GM18498 (cell line): ENCODE measurements around the gene ERN1.
A peak's percentile ranks its signal among the peaks of the same experiment; 100 is the strongest.

Experiments used
- ATAC-seq: cut with Tn5 transposase; IDR thresholded peaks from one replicate; pipeline ENCODE4 v1.9.1; 2021; ENCODE audit warnings: mild to moderate bottlenecking, moderate library complexity; ENCODE audit not compliant: unreplicated experiment

Gene ERN1

DNA sequence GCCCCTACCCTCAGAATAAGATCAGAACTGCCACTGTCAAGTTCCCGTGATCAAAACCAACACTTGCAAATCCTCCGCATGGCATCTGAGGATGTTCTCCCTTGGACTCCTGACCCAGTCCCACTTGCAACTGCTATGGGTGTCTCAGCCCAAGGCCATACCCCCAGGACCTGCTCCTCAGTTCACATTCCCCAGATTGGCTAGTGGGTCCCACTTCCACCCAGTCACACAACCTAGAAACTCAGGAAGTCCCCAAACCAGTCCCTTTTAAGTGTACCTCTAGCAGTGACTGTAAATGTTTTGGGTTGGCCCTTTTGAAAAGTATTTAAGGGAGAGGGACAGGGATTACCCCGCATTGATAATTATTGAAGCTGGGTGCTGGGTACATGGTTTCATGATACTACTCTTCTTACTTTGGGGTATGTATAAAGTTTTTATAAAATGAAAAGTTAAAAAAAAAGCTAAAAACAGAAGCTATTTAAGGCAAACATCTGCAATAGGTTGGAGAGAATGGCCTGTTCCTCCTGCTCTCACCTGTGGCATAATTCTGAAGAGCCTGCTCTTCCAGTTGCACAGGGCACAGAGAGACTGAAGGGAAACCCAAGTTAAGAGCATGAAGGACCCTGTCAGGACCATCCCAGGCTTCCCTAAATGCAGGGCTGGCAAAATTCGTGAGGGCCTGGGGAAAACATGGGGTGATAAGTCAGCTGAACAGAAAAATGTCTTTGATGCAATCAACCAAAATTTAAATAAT is 42.5 kb downstream of the ERN1 start:
- ATAC-seq, result no peak

DNA sequence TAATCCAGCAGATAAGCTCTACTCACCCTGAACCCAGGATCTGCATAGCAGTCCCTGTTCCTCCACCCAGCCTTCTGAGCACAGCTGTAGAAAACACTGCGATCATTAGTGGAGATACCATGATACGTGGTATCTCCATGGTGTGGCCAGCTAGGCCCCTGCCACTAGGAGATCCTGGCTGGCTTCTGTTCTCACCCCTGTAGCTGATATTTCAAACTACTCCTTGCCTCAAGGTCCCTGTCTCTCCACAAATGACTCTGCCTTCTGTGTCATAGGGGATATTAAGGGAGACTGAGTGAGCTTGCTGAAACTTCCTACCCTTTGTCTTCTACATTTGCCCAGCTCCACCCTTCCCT is 44.3 kb downstream of the ERN1 start:
- no peak for ATAC-seq

DNA sequence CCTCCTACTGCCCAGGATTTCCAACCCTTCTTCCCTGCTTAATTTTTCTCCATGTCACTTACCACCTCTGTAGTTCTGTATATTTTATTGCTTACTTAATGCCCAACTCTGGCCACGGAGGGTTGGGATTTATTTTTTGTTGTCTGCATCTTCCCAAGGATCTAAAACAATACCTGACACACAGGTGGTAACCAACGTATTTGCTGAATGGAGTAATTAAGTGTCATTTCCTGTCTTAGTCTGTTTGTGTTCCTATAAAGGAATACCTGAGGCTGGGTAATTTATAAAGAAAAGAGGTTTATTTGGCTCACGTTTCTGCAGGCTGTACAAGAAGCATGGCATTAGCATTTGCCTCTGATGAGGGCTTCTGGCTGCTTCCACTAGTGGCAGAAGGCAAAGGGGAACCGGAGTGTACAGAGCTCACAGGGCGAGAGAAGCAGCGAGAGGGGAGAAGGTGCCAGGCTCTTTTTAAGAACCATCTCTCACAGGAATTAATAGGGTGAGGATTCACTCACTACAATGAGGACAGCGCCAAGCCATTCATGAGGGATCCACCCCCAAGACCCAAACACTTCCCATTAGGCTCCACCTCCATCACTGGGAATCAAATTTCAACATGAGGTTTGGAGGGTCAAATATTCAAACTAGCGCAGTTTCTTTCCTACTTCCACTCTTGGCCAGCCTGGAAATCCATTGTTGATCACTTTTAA is 44.8 kb downstream of the ERN1 start:
- ATAC-seq, result no peak

DNA sequence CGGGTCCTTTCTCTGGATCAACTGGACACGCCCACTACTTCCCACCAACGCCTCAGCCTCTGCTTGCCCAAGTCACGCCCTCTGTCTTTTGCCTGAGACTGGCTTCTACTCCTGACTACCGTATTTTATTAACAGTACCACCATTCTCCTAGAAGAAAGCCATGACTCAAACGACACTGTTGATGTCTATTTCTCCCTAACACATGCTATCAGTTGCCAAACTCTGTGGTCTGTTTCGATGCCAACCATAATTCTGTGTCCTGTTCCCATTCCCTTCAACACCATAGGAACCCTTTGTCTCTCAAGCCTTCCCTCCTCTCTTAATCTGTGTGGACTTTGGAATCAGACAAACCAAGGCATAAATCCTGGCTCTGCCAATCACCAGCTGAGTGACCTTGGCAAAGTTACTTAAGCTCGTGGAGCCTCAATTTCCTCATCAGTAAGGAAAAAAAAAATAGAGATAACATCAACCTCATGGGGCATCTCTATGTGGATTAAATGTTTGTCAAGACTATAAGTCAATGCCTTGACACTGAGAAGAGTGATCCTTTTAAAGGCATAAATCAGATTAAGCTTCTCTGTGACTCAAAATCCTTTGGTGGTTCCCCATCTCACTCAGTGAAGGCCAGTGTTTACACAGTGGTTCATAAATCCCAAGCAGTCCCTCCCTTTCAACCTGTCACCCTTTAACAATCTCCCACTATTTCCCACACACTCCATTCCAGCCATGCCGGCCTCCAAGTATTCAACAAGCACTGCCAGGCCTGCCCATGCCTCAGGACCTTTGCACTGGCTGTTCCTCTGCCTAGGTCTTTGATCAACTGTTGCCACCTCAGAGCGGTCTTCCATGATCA is 45.6 kb downstream of the ERN1 start:
- ATAC-seq, result no peak

DNA sequence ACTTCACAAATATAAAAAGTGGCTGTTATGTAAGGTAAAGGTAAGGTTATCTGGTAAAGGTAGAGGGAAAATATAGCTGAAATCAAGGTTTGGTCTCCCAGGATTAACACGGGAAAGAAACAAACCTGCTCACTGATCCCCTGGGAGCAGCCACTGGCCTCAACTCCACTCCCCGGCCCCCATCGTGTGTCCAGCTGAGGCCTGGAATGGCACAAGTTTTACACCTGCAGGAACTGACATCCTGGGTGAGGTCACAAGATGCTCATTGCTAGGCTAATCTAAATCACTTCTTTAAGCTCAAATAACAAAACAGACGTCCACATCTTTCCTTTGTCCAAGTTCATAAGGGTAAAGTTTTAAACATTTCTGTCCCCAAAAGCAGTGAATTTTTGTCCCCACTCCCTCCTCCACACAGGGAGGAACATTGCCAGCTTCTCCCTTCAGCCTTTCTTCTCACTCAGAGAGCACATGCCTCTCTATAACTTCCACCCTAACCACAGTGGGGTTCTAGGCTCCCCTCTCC is 46.3 kb downstream of the ERN1 start:
- ATAC-seq, result no peak

DNA sequence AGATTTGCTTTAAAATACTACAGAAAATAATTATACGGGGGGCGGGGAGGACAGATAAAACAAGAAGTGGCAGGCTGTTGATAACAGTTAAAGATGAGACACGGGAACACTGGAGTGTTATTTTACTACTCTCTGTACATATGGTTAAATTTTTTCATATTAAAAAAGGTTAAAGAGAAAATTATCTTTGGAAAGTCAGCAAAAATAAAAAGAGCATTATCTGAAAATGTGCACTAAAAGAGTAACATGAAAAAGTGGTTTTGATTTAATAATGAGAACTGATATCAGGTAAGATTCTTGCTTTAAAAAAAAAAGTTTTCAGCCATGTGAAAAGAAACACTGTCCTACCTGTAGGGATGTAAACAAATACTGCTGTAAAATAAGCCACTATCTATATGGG is 46.9 kb downstream of the ERN1 start:
- ATAC-seq, result no peak

DNA sequence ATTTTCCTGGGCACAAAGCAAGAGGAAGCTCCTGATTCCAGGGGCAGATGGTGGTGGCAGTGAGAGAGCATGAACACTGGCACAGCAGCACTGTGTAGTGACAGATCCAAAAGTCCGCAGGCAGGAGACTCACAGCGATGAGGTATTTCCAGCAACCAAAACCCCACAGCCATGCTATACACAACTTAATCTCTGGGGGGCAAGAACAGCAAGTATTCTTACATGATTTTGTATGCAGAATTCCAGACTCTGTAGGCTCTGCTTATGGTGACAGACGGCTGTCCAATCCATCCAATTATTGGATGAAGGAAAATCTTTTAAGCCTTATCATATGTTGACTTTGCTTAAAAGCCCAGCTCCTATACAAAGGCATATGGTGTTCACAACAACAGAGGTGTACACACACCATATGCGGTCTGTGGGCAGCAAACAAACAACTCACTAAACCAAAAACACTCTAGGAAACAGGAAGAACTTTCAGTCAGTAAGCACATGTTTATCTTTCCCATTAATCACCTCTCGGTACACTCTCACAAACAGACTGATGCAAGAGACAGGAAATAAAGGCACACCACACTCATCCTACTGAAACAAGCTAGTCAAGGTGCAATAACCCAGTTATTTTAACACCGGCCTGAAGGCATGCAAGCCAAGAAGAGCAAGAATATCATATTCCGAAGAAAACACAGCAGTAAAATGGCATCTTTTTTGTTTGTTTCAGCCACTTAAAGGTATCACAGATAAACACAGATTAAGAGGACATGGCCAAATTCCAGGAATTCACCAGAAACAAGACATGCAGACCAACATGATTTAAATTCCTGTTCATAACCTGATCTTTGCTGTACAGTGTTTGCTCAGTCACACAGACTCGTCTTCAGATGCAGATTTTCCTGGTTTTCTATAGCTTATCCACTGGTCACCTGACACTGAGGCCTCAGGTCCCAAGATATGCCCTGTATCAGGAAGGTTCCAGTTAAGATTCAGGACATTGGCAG is 47.8 kb downstream of the ERN1 start:
- no peak for ATAC-seq

DNA sequence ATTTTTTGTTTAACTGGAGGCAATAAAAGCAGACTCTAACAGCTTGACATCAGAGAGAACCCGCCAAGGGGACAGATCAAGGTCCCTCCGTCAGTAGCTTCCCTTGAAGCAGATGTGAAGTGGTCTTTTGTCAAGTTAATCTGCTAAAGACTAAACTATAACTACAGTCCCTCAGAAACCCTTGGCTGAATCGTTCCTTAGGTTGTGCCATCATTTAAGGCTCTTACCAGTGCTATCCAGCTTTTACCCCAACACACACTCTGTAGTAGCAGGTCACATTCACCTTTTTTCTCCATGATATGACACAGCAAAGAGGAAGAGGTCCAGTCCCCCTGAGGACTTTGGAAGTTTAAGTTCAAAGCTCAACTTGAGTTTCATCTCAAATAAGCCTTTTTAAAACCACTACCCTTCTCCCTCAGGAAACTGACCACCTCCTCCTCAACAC is 49.7 kb downstream of the ERN1 start:
- ATAC-seq, result no peak

DNA sequence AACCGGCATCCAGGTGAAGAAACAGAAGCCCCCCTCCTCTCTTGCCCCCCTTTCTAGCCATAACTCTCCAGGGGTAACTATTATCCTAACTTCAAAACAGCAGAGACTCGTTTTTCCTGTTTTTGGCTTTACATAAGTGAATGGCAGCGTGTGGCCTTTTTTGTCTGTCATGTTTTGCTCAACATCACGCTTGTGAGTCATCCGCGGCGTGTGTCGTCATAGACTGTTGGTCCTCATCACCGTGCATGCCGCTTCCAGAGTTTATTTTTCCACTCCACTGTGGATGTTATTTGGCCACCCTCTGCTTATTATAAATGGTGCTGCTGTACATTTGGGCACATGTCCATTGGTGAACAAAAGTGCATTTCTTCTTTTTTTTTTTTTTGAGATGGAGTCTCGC is 52.6 kb downstream of the ERN1 start:
- ATAC-seq, result no peak

DNA sequence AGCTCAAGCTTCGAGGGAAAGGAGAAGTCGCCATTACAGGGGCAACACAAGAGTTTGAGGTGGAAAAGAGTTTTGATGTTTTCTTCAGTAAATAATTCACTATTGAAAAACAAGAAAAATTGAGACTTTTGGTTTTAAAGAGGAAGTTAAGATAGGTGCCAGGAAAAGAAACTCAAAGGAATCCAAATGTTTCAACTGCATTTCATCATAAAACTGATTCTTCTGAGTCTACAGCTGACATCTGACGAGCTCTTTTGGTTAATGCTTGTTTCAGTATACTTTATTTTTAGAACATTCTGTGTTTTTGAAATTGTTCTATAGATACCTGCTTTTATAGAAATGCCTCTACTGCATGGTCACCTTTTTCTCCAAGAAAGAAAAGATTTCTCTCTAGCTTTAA is 54.0 kb downstream of the ERN1 start:
- peak; percentile 47 for ATAC-seq

DNA sequence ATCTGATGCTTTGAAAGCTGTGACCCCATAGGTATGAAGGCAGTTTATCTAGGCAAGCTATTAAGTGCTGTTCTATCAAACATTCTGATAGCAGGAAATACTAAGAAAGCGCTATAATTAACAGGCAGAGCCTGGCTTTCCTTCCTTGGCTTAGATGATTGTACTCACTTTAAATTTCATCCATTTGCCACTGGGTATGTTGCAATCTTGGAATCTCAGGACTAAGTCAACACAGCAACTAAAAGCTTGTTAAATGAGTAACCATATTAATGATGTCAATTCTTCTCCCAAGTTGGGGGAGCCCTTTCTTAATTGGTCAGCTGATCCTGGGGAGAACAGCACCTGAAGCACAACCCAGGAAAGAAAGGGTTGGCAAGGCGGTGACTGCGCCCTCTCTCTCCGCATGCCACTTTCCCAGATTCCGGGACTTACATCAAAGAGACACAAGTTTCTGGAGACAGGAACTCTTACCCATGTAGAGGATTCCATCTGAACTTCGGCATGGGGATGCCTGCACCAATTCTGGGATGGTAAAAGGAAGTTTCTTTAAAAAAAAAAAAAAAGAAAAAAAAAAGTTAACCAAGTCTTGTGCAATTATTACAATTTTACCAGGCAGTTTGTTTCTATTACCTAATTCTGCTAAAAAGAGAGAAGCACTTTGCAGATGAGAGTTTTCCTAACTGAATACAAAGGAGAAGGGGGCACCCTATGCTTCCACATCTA is 55.1 kb downstream of the ERN1 start:
- ATAC-seq, result no peak

DNA sequence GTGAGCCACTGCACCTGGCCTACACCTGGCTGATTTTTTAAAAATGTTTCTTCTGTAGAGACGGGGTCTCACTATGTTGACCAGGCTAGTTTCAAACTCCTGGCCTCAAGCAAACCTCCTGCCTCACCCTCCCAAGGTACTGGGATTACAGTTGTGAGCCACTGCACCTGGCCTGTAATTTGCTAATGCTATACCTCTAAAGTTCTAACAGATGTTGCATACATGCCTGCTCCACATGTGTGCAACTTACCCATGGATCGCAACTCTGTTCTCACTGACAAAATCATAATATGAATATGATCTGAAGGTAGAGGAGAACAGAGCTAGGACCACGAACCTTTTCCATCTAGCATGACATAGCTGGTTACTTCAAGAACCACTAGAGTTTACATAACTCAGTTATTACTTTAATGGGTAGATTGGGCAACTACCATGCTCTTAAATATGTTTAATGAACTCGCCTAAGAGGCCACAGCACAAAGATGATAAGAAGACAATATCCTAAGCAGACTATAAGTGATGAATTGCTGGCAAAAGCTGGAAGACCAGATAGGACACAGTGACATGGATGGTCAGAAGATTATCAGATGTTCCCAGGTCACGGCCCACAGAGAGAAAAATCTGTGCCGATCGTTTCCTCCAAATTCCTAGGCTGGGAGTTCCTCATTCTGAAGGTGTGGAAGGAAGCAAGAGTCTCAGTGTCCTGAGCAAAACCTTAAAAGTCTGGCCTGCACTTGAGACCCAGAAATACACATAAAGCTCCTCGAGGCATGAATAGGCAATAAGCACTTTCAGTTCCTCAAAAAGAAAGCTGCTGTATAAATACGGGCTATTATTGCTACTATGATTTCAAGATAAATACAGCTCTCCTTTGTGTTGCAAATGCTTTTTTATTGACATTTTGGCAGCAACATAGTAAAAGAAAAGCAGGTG is 55.9 kb downstream of the ERN1 start:
- peak; percentile 80 for ATAC-seq

DNA sequence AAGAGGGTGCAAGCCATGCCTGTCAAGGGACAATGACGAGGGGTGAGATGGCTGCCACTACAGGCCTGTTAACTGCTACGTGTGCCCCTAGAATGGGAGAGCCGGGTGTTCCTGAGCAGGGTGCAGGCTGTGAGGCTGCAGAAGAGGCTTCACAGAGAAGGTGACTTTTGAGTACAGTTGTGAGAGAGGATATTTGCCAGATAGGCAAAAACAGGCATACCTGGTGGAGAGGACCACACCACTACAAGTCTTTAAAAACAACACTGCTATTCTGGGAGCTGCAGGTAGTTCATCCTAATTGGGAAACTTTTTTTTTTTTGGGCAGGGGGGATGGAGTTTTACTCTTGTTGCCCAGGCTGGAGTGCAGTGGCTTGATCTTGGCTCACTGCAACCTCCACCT is 58.8 kb downstream of the ERN1 start:
- ATAC-seq, result no peak

DNA sequence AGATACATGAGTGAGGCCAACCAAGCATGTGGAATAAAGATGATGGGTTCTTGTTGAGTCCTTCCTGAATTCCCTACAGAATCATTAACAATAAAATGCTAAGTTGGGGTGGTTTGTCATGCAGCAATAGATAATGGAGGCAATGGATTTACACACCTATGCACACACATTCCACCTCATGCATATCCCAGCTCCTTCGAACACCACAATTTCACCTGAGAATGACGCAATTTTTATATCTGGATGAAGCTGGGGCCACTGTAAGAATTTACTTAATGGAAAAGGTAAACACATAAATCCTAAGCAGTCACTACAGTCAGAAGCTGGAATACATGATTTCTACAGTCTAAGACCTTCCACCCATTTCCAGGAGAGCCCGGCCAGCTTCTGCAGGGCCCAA is 59.7 kb downstream of the ERN1 start:
- ATAC-seq, result no peak

DNA sequence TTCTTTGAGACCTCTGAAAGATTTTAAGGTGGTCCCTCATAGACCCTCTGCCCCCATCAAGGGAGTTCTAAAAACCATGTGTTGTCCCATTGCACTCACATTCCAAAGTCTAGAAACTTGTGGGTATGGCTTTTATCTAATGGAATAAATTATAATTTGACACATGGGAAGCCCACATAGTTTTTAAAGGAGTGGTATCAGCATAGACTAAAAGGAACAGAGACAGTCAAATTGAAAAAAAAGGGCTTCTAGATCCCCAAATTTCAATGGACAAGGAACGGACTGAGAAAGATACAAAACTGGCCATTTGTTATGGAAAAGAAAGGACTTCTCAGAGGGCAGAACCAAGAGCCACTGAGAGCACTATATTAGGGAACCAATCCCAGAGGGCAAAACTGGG is 60.8 kb downstream of the ERN1 start:
- ATAC-seq, result no peak

DNA sequence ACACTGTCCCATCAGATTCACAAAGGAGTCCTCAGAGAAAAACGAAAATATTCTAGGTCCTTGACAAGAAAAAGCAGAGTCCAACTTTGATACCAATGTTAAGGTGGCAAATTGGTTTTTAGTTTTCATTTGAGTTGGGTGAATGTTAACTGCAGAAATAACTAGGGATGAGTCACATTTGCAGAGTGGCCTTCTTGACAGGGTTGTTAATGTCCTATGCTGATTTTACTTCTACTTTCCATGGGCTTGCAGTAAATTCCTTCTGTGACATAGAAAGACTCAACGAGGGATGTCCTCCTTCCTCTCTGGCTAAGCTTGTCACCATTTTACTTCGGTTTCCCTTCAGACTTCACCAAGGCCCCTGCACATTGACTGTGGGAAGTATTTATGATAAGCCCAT is 62.3 kb downstream of the ERN1 start:
- ATAC-seq, result no peak

DNA sequence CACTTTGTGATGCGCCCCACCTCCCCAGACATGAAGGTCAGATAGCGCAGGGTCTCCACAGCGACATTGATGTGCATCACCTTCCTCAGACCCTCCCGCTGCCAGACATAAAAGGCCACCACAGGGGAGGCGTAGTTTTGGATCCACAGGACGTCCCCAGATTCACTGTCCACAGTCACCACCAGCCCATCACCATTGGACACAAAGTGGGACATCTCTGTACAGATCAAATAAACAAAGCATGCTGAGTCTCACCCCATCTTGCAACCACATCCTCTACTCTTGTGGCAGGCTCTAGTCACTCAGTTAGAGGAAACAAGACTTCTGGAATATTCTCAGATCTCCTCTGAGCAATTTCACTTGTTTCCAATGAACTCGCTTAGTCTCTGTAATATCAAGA is 63.2 kb downstream of the ERN1 start:
- no peak for ATAC-seq

DNA sequence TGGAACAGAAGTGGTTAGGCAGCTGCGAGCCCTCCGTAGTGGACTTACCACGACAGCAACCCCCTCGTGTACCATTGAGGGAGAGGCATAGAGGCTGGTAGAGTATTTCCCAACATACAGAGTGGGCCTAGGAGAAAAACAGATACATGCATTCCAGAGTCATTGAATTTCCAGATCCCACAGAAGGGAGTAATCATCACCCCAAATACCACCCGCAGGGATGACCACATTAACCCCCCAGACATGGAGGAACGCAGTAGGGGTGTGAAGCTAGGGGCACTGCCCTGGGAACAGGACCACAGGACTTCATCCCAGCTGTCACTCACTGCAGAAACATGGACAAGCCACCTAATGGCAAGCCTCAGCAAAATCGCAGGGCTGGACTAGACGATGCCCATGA is 64.8 kb downstream of the ERN1 start:
- no peak for ATAC-seq

DNA sequence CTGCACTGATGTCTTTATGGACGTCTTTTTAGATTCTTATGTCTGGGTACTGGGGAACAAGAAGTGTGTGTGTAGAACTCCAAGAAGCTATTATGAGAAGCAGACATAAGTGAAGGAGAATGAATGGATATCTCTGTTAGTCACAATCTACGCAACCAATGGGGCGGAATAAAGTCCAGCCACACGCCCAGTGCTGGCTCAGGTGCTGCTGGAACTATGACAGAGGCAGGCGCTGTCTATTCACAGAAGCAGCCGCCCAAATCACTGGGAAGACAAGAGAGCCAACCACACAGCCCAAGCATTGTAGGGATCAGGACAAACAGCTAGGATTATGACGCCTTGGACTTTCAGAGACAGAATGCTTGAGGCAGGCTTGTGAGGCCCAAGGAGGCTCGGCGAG is 65.6 kb downstream of the ERN1 start:
- no peak for ATAC-seq
